Prostate gland (tissue), 2 donors: Measurements from ENCODE around the gene POLA1. TPM values are rescaled to one million over a fixed set of nuclear protein-coding genes. Genes with fewer than 3 reads are reported as not detected.

ENCODE experiments used
- DNase-seq: peaks from one replicate; pipeline ENCODE4 v3.0.0-alpha.2; 2019; ENCODE audit warnings: low spot score
- H3K27ac ChIP-seq, 2 donors: fragments of 200-600 bp; sonication (generic); 2 replicates each; pipeline ENCODE4 v1.5.1; 2017 to 2019
- H3K27me3 ChIP-seq: fragments of 200-600 bp; sonication (generic); replicated peaks from 2 replicates; pipeline ENCODE4 v1.5.1; 2019; ENCODE audit not compliant: insufficient read depth
- H3K36me3 ChIP-seq, 2 donors: fragments of 200-600 bp; sonication (generic); 1 replicate in 1 of 2; 2 replicates in 1 of 2; pipeline versions ENCODE4 v1.5.1 to v1.8.1; 2017 to 2019
- H3K4me1 ChIP-seq: fragments of 200-600 bp; sonication (generic); replicated peaks from 2 replicates; pipeline ENCODE4 v1.5.1; 2019
- H3K4me3 ChIP-seq, 2 donors: fragments of 200-600 bp; sonication (generic); 2 replicates each; pipeline ENCODE4 v1.5.1; 2017 to 2019
- H3K9me3 ChIP-seq: fragments of 200-600 bp; sonication (generic); 2 replicates; pipeline ENCODE4 v1.5.1; 2017
- POLR2A ChIP-seq: fragments of 450-650 bp; IDR thresholded peaks from one replicate; pipeline ENCODE4 v1.6.1; 2016; ENCODE audit warnings: antibody characterized with exemption, mild to moderate bottlenecking
- POLR2AphosphoS5 ChIP-seq: sonication (generic); formaldehyde crosslinking; IDR thresholded peaks from one replicate; pipeline ENCODE4 v1.6.1; 2017; ENCODE audit warnings: antibody characterized with exemption
- WGBS: methylation state at CpG from one replicate; pipeline ENCODE4 v1.1.5; 2018; 5-methylcytosine and 5-hydroxymethylcytosine counted together
- intact Hi-C: fragments of 100-400 bp; cut with DNase I; formaldehyde crosslinking; loops from one replicate; pipeline ENCODE4 v1.14.2; 2022
- total RNA-seq, 2 donors: library from RNA; depleted of rRNA; stranded (reverse); fragments of >200 nt; gene quantifications; one replicate each; pipeline ENCODE4 v1.1.0, GENCODE V29; 2016
- TF ChIP-seq, protein P1 (sequence below), 4 experiments: fragments of 200-600 bp in 2 of 4; fragments of 450-650 bp in 2 of 4; sonication (generic) in 2 of 4; IDR thresholded peaks; 1 replicate in 3 of 4; 2 replicates in 1 of 4; pipeline ENCODE4 v1.5.1; 2016 to 2019; ENCODE audit warnings: antibody characterized with exemption in 4 of 4, mild to moderate bottlenecking in 2 of 4, moderate library complexity in 2 of 4

The POLA1 gene
- total RNA-seq, 2 donors from 2014 or later: 11.9 to 12.2 TPM

GRCh38 chrX:24789047-24789446 lies 95.3 kb downstream of the POLA1 start:
- H3K27ac ChIP-seq: no peak overlapping the region
- intact Hi-C loops: no loop called here
- no peaks in the 10 kb centered on the region for H3K9me3 ChIP-seq
- H3K27me3 ChIP-seq: no peaks in the 10 kb centered on the region
- H3K36me3 ChIP-seq: no peaks in the 10 kb centered on the region
- TF ChIP-seq POLR2A: no peak
- no peak for TF ChIP-seq POLR2AphosphoS5
- TF ChIP-seq, protein P1, sequence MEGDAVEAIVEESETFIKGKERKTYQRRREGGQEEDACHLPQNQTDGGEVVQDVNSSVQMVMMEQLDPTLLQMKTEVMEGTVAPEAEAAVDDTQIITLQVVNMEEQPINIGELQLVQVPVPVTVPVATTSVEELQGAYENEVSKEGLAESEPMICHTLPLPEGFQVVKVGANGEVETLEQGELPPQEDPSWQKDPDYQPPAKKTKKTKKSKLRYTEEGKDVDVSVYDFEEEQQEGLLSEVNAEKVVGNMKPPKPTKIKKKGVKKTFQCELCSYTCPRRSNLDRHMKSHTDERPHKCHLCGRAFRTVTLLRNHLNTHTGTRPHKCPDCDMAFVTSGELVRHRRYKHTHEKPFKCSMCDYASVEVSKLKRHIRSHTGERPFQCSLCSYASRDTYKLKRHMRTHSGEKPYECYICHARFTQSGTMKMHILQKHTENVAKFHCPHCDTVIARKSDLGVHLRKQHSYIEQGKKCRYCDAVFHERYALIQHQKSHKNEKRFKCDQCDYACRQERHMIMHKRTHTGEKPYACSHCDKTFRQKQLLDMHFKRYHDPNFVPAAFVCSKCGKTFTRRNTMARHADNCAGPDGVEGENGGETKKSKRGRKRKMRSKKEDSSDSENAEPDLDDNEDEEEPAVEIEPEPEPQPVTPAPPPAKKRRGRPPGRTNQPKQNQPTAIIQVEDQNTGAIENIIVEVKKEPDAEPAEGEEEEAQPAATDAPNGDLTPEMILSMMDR (IDR thresholded peaks at IDR 0.05): no peak
- H3K4me3 ChIP-seq: no peak overlapping the region
- no peak for DNase-seq
- WGBS: 91% methylated on average over 4 of the region's 4 CpGs
- no peaks in the 10 kb centered on the region for H3K4me1 ChIP-seq

- intact Hi-C loops: no loop called here
- no peak for DNase-seq
- 68% methylated on average over 3 of the region's 3 CpGs for WGBS
- Histone ChIP-seq H3K4me3 (no peak overlapping the region), H3K9me3 (no peaks in the 10 kb centered on the region), H3K27ac (no peak overlapping the region), H3K36me3 (no peaks in the 10 kb centered on the region), H3K27me3 (no peaks in the 10 kb centered on the region), H3K4me1 (no peaks in the 10 kb centered on the region)
- no peak for TF ChIP-seq POLR2A
- TF ChIP-seq POLR2AphosphoS5: no peak
- TF ChIP-seq, protein P1 (IDR thresholded peaks at IDR 0.05): no peak
Measured at GRCh38 chrX:24790166-24790565, 96.4 kb downstream of the POLA1 start.

DNA sequence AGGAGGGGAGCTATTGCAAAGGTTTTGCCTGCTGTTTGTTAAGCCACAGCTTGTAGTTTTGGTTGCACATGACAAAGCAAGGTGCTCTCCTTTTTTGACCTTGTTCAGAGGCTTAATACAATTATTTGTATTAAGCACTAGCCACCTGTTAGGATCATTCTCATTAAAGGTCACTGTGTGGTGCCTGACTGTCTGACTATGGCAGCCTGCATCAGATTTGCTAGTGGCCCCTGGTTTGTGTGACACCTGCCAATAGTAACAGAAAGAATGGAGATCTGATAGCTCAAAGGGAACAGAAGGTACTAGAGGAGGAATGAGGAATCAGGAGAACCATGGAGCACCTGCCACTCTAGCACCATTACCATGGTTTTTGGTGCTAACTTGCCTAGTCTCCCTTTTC lies 102.5 kb downstream of the POLA1 start:
- Histone ChIP-seq H3K9me3 (no peaks in the 10 kb centered on the region), H3K27ac (no peak overlapping the region), H3K4me3 (no peak overlapping the region), H3K36me3 (no peaks in the 10 kb centered on the region), H3K27me3 (no peaks in the 10 kb centered on the region), H3K4me1 (no peaks in the 10 kb centered on the region)
- TF ChIP-seq POLR2A: no peak
- no peak for TF ChIP-seq POLR2AphosphoS5
- TF ChIP-seq, protein P1 (IDR thresholded peaks at IDR 0.05): no peak
- DNase-seq: no peak
- intact Hi-C loops: no loop called here

DNA sequence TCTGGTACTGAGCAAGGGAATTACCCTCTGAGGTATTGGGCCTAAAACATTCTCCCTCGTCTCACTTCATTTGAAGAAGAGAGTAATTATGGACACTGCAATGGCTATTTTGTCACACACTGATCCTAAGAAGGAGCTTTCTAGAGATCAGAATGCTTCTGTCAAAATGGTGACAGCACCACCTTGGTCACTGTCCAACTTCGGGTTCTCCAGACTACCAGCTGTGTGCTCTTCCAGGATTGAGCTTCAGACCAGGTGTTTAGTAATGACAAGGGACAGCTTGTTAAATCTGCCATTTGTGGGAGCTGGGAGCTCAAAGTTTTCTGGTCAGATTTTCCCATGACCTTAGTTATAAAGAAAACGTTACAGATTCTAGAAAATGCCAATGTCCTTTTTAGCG lies 105.4 kb downstream of the POLA1 start:
- no peaks in the 10 kb centered on the region for H3K36me3 ChIP-seq
- intact Hi-C loops: no loop called here
- H3K27ac ChIP-seq: no peak overlapping the region
- TF ChIP-seq, protein P1 (IDR thresholded peaks at IDR 0.05): no peak
- TF ChIP-seq POLR2AphosphoS5 (no peak), POLR2A (no peak)
- no peak overlapping the region for H3K4me3 ChIP-seq
- WGBS: 88% methylated on average over 4 of the region's 4 CpGs
- no peaks in the 10 kb centered on the region for H3K4me1 ChIP-seq
- no peaks in the 10 kb centered on the region for H3K9me3 ChIP-seq
- no peaks in the 10 kb centered on the region for H3K27me3 ChIP-seq
- no peak for DNase-seq

- H3K27me3 ChIP-seq: no peaks in the 10 kb centered on the region
- intact Hi-C loops: no loop called here
- no peak for DNase-seq
- no peaks in the 10 kb centered on the region for H3K36me3 ChIP-seq
- H3K9me3 ChIP-seq: no peaks in the 10 kb centered on the region
- H3K27ac ChIP-seq: no peak overlapping the region
- no peak overlapping the region for H3K4me3 ChIP-seq
- H3K4me1 ChIP-seq: no peaks in the 10 kb centered on the region
- 71% methylated on average over 2 of the region's 2 CpGs for WGBS
- no peak for TF ChIP-seq POLR2AphosphoS5
- no peak for TF ChIP-seq POLR2A
- TF ChIP-seq, protein P1 (IDR thresholded peaks at IDR 0.05): no peak
Measured at GRCh38 chrX:24799565-24799964, 105.8 kb downstream of the POLA1 start.
